ENCODE data around the gene UBE2N.

Gene UBE2N, protein sequence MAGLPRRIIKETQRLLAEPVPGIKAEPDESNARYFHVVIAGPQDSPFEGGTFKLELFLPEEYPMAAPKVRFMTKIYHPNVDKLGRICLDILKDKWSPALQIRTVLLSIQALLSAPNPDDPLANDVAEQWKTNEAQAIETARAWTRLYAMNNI

DNA sequence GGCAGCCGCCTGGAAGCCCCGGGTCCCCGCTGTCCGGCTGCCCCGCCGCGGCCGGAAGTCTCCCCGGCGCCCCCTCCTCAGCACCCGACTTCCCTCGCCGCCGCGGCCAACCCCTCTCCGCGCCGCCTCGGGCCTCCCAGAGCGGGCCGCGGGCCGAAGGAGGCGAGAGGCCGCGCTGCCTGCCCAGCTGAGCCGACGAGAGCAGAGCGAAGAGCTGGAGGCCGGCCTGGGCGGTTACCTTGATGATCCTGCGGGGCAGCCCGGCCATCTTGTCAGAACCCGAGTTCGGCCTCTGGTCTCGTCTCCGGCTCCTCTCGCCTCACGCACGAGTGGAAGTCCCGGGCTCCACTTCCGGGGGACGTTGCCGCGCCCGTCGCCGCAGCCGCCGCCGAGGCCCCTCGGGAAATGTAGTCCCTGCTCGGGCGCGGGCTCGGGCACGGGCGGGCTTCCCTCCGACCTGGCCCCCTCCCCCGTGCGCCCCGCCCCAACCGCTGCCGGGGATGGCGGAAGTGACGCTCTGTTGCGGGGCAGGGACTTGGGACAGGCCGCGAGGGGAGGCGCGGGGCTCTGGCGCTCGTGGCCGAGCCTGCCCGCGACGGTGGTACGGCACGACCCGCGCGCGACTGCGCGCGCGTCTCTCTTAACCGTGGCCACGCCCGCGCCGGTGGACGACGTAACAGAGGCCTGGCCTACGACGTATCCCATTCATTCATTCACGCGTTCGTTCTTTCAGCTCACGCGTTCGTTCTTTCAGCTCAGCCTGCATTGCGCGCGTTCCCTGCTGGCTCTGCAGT is at the start of gene UBE2N:
UBE2N (minus strand) TSS at position 331 of the 794 bp plus-strand sequence; CDS start at position 268, 63 bp downstream.
- Mint-ChIP-seq H3K27me3 (no peaks in the 10 kb centered on the region), H3K36me3 (ENCODE audit: insufficient read depth) (peaks cover 12% of the 10 kb centered on the region), H3K4me1 (peaks cover 49% of the 10 kb centered on the region), H3K9me3 (no peaks in the 10 kb centered on the region), H3K27ac (ENCODE audit: low read depth) (peak within 1 kb of the TSS; percentile 96), H3K4me3 (peak within 1 kb of the TSS; percentile 96)
- ATAC-seq (replicated peaks; ENCODE audit: extremely low read depth, poor library complexity, severe bottlenecking) (peak; percentile 83), DNase-seq (ENCODE audit: low spot score in 2 of 2) (peak; percentile 91 to 93)

DNA sequence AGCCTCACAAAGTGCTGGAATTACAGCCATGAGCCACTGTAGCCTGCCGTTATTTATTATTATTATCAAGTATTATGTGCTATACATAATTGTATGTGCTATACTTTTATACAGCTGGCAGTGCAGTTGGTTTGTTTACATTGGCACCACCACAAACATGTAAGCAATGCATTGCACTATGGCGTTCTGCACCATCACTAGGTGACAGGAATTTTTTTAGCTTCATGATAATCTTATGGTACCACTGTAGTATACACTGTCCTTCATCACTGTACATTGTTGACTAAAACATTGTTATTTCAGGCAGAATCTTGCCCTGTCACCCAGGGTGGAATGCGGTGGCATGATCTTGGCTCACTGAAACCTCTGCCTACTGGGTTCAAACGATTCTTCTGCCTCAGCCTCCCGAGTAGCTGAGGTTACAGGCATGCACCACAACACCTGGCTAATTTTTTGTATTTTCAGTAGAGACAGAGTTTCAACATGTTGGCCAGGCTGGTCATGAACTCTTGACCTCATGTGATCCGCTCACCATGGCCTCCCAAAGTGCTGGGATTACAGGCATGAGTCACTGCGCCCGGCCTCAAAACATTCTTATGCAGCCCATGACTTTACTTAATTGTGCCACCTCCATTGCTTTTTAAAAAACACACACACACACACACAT is 42.7 kb upstream of the UBE2N start:
- H3K36me3 Mint-ChIP-seq (ENCODE audit: insufficient read depth) = peaks cover 26% of the 10 kb centered on the region
- H3K4me1 Mint-ChIP-seq = no peaks in the 10 kb centered on the region
- DNase-seq (ENCODE audit: low spot score in 2 of 2) (no peak), ATAC-seq (replicated peaks; ENCODE audit: extremely low read depth, poor library complexity, severe bottlenecking) (no peak)
- H3K4me3 Mint-ChIP-seq = no peak overlapping the region
- no peaks in the 10 kb centered on the region for H3K9me3 Mint-ChIP-seq
- H3K27me3 Mint-ChIP-seq = no peaks in the 10 kb centered on the region
- no peak overlapping the region for H3K27ac Mint-ChIP-seq (ENCODE audit: low read depth)

DNA sequence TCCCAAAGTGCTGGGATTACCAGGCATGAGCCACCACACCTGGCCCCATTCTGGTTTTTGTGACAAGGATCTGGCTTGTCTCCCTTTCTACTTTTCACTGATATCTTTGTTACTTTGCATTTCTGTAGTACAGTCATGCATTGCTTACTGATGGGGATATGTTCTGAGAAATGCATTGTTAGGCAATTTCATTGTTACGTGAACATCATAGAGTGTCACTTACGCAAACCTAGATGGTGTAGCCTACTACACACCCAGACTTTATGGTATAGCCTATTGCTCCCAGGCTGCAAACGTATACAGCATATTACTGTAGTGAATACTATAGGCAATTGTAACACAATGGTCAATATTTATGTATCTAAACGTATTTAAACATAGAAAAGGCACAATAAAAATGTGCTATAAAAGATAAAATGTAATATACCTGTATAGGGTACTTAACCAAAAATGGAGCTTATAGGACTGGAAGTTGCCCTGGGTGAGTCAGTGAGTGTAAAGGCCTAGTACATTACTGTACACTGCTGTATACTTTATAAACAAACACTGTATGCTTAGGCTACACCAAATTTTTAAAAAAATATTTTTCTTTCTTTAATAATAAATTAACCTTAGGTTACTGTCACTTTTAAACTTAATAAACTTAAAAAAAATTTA is 41.5 kb upstream of the UBE2N start:
- Mint-ChIP-seq H3K9me3 (no peaks in the 10 kb centered on the region), H3K4me1 (no peaks in the 10 kb centered on the region), H3K27ac (ENCODE audit: low read depth) (no peak overlapping the region), H3K4me3 (no peak overlapping the region), H3K36me3 (ENCODE audit: insufficient read depth) (peaks cover 18% of the 10 kb centered on the region), H3K27me3 (no peaks in the 10 kb centered on the region)
- DNase-seq (ENCODE audit: low spot score in 2 of 2) (no peak), ATAC-seq (replicated peaks; ENCODE audit: extremely low read depth, poor library complexity, severe bottlenecking) (no peak)

DNA sequence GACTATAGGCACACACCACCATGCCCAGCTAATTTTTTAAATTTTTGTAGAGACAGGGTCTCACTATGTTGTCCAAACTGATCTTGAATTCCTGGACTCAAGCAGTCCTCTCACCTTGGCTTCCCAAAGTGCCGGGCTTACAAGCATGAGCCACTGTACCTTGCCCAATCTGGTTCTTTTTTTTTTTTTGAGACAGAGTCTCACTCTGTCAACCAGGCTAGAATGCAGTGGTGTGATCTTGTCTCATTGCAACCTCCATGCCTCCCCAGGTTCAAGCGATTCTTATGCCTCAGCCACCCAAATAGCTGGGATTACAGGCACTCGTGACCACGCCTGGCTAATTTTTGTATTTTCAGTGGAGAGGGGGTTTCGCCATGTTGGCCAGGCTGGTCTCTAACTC is 41.0 kb upstream of the UBE2N start:
- DNase-seq (ENCODE audit: low spot score in 2 of 2) (no peak), ATAC-seq (replicated peaks; ENCODE audit: extremely low read depth, poor library complexity, severe bottlenecking) (no peak)
- Mint-ChIP-seq H3K9me3 (no peaks in the 10 kb centered on the region), H3K36me3 (ENCODE audit: insufficient read depth) (peaks cover 17% of the 10 kb centered on the region), H3K27ac (ENCODE audit: low read depth) (no peak overlapping the region), H3K4me3 (no peak overlapping the region), H3K27me3 (no peaks in the 10 kb centered on the region), H3K4me1 (no peaks in the 10 kb centered on the region)

DNA sequence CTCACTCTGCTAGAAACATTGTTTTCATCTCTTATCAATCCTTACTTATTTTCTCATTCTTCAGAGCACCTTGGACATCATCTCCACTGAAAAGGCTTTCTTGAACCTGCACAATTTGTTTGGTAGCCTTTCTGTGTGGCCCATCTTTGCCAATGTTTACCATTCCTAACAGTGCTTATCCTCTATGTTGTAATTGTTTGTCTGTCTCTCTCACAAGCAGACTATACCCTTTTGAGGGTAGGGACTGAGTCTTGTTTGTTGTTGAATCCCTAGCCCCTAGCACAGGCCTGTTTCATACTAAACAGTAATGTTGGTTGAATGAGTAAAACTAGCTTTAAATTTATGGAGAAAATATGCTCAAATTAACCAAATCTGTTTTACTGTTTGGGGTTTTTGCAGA is 34.8 kb upstream of the UBE2N start:
- Mint-ChIP-seq H3K4me3 (no peak overlapping the region), H3K36me3 (ENCODE audit: insufficient read depth) (peaks cover 18% of the 10 kb centered on the region), H3K27ac (ENCODE audit: low read depth) (no peak overlapping the region), H3K4me1 (peaks cover 6% of the 10 kb centered on the region), H3K9me3 (no peaks in the 10 kb centered on the region), H3K27me3 (no peaks in the 10 kb centered on the region)
- ATAC-seq (replicated peaks; ENCODE audit: extremely low read depth, poor library complexity, severe bottlenecking) (no peak), DNase-seq (ENCODE audit: low spot score in 2 of 2) (no peak)

DNA sequence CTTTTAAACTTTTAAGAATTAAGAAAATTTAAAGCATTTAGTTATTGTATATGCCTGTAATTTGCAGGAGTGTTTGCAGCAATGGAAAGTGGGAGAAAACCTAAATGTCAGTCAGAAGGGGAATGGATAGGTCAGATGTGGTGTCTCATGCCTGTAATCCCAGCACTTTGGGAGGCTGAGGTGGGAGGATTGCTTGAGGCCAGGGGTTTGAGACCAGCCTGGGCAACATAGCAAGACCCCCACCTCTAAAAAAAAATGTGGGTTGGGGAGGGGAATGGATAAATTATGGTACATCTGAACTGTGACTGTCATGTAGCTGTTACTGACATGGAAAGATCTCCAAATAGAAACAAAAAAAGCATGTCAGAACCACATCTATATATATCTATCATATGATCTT is 27.6 kb upstream of the UBE2N start:
- H3K27ac Mint-ChIP-seq (ENCODE audit: low read depth) = no peak overlapping the region
- H3K27me3 Mint-ChIP-seq = no peaks in the 10 kb centered on the region
- no peak for ATAC-seq (replicated peaks; ENCODE audit: extremely low read depth, poor library complexity, severe bottlenecking)

DNA sequence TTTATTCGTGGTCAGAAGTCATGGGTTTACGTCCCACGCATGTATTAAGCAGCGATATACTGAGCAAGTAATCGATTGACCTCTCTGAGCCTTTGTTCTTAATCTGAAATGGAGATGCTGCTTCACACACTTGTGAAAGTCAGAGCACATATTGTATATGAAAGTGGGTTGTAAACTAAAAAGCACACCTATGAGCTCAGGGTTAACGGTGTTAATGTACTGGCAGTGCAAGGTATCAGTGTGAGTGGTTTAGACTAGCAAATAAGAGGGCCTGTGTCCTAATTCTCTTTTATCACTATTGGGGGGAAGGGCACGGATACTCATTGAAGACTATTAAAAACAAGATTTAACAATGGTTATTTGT is 26.2 kb upstream of the UBE2N start:
- no peak for DNase-seq (ENCODE audit: low spot score in 2 of 2)
- H3K4me1 Mint-ChIP-seq = peaks cover 25% of the 10 kb centered on the region
- no peak for ATAC-seq (replicated peaks; ENCODE audit: extremely low read depth, poor library complexity, severe bottlenecking)
- no peaks in the 10 kb centered on the region for H3K9me3 Mint-ChIP-seq
- H3K4me3 Mint-ChIP-seq = peak overlapping the region; percentile 78
- no peaks in the 10 kb centered on the region for H3K27me3 Mint-ChIP-seq
- H3K27ac Mint-ChIP-seq (ENCODE audit: low read depth) = peak overlapping the region; percentile 91
- H3K36me3 Mint-ChIP-seq (ENCODE audit: insufficient read depth) = peaks cover 6% of the 10 kb centered on the region

More for the DNA sequence above, 27.6 kb upstream of the UBE2N start:
- no peak for DNase-seq (ENCODE audit: low spot score in 2 of 2)
- Mint-ChIP-seq H3K4me1 (peaks cover 25% of the 10 kb centered on the region), H3K9me3 (no peaks in the 10 kb centered on the region), H3K4me3 (no peak overlapping the region), H3K36me3 (ENCODE audit: insufficient read depth) (peaks cover 4% of the 10 kb centered on the region)

DNA sequence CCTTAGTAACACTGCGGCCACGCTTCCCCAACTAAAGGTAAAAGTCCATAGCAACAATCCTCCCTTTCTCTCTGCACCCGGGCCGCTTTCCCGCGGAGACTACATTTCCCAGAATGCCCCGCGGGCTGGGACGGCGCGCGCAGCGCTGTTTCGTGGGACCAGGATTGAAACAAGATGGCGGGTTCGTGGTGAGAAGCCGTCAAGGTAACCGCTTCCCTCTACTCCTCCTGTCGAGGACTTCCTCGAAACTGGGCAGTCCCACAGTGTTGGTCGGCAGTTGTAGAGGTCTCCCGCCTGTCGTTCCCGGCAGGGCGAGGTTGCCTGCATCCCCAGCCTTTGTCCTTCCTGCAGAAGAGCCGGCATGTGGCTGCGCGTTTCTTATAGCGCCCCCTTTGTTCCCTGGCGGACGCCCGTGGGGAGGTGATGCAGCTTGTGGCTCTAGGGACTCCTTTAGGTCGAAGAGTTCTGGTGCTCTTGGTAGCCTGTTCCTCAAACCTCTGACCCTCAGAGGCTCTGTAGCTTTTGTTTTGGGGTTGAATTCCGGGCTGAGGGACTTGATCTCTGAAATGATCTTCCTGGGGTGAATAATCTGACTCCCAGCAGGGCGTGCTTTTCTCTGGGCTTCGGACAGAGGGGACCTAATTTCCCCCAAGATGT is 25.7 kb upstream of the UBE2N start, which contains the start of gene MRPL42:
MRPL42 (plus strand) TSS at position 164 of the 657 bp plus-strand sequence. CDS start 1,772 bp downstream, outside the sequence.
- no peaks in the 10 kb centered on the region for H3K27me3 Mint-ChIP-seq
- peaks cover 6% of the 10 kb centered on the region for H3K36me3 Mint-ChIP-seq (ENCODE audit: insufficient read depth)
- peak within 1 kb of the TSS; percentile 91 for H3K27ac Mint-ChIP-seq (ENCODE audit: low read depth)
- H3K9me3 Mint-ChIP-seq = no peaks in the 10 kb centered on the region
- H3K4me1 Mint-ChIP-seq = peaks cover 25% of the 10 kb centered on the region
- ATAC-seq (replicated peaks; ENCODE audit: extremely low read depth, poor library complexity, severe bottlenecking) (peak; percentile 94), DNase-seq (ENCODE audit: low spot score in 2 of 2) (peak; percentile 91 to 95)
- peak within 1 kb of the TSS; percentile 78 for H3K4me3 Mint-ChIP-seq

DNA sequence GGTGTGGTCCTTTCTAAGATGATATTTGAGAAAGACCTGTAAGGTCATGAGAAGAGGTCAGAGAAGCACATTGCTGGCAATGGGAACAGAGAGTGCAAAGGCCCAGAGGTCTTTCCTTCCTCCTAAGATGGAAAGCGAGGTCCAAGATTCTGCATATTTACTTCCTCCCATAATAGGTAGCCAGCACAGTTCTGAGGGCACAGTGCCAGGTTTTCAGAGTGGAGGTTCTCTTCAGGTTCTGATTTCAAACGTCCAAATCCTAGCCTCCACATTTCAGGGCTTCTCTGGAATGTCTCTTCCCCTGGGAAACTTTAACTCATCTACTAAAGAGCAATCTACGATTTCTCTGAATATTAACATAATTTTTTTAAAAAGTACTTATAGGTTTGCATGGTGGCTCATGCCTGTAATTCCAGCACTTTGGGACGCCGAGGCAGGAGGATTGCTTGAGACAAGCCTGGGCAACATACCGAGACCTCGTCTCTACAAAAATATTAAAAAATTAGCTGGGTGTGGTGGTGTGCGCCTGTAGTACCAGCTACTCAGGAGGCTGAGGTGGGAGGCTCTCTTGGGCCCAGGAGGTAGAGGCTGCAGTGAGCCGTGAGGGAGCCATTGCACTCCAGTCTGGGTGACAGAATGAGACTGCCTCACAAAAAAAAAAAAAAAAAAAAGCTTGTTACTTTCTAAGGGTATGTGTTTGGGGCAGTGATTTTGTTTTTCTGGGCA is 25.0 kb upstream of the UBE2N start:
- no peaks in the 10 kb centered on the region for H3K27me3 Mint-ChIP-seq
- H3K4me3 Mint-ChIP-seq = peak overlapping the region; percentile 78
- DNase-seq (ENCODE audit: low spot score in 2 of 2) (no peak), ATAC-seq (replicated peaks; ENCODE audit: extremely low read depth, poor library complexity, severe bottlenecking) (no peak)
- peaks cover 6% of the 10 kb centered on the region for H3K36me3 Mint-ChIP-seq (ENCODE audit: insufficient read depth)
- peaks cover 25% of the 10 kb centered on the region for H3K4me1 Mint-ChIP-seq
- peak overlapping the region; percentile 91 for H3K27ac Mint-ChIP-seq (ENCODE audit: low read depth)
- H3K9me3 Mint-ChIP-seq = no peaks in the 10 kb centered on the region

DNA sequence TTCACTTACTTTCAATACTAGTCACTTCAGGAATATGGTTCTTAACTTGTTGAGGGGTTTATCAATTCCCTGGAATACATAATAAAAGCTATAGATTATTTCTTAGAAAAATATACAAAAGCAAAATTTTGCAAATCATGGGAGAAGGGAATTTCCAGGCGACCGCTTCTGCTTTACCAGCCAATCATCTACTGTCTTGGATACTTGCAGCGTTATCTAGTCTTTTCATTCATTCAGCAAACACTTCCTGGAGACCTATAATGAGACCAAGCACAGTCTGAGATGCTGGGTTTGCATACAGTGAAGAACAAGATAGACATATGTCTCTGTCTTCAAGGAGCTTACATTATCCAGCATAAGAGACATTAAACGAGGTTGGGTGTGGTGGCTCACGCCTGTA is 24.1 kb upstream of the UBE2N start:
- ATAC-seq (replicated peaks; ENCODE audit: extremely low read depth, poor library complexity, severe bottlenecking) (no peak), DNase-seq (ENCODE audit: low spot score in 2 of 2) (no peak)
- Mint-ChIP-seq H3K9me3 (no peaks in the 10 kb centered on the region), H3K4me1 (peaks cover 23% of the 10 kb centered on the region), H3K27ac (ENCODE audit: low read depth) (no peak overlapping the region), H3K4me3 (peak overlapping the region; percentile 31), H3K36me3 (ENCODE audit: insufficient read depth) (peaks cover 6% of the 10 kb centered on the region), H3K27me3 (no peaks in the 10 kb centered on the region)

DNA sequence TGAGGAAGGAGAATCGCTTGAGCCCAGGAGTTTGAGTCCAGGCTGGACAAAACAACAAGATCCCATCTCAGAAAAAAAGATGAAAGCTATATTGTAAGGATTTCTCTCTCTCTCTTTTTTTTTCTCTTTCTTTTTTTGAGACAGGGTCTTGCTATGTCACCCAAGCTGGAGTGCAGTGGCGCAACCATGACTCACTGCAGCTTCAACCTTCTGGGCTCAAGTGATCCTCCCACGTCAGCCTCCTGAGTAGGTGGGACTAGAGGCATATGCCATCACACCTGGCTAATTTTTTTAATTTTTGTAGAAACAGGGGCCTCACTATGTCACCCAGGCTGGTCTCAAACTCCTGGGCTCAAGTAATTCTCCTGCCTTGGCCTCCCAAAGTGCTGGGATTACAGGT is 19.8 kb upstream of the UBE2N start:
- no peak for DNase-seq (ENCODE audit: low spot score in 2 of 2)
- Mint-ChIP-seq H3K9me3 (no peaks in the 10 kb centered on the region), H3K27ac (ENCODE audit: low read depth) (no peak overlapping the region), H3K27me3 (no peaks in the 10 kb centered on the region), H3K36me3 (ENCODE audit: insufficient read depth) (peaks cover 2% of the 10 kb centered on the region), H3K4me1 (no peaks in the 10 kb centered on the region), H3K4me3 (no peak overlapping the region)
- ATAC-seq (replicated peaks; ENCODE audit: extremely low read depth, poor library complexity, severe bottlenecking) = no peak

DNA sequence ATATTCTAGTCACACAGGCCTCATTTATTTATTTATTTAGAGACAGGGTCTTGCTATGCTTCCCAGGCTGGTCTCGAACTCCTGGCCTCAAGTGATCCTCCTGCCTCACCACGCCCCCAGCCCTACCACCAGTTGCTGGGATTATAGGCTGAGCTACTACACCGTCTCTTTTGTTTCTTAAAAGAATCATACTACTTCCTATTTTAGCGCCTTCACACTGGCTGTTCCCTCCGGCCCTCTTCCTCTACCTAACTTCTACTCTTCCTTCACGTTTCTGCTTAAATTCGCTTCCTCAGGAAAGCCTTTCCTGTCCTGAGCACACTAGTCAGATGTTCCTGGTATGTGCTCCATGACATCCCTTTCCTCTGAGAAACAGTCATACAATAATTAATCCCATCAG is 19.2 kb upstream of the UBE2N start:
- Mint-ChIP-seq H3K36me3 (ENCODE audit: insufficient read depth) (peaks cover 2% of the 10 kb centered on the region), H3K27ac (ENCODE audit: low read depth) (no peak overlapping the region), H3K9me3 (no peaks in the 10 kb centered on the region), H3K4me3 (no peak overlapping the region), H3K27me3 (no peaks in the 10 kb centered on the region), H3K4me1 (no peaks in the 10 kb centered on the region)
- ATAC-seq (replicated peaks; ENCODE audit: extremely low read depth, poor library complexity, severe bottlenecking) = no peak
- DNase-seq (ENCODE audit: low spot score in 2 of 2) = no peak
